ENCODE measurements around the gene ADPRS. TPM values are rescaled to one million over a fixed set of nuclear protein-coding genes. Genes with fewer than 3 reads are reported as not detected.

ADPRS gene
- total RNA-seq, 1 experiment from 2014 or later, result 26.5 TPM

DNA sequence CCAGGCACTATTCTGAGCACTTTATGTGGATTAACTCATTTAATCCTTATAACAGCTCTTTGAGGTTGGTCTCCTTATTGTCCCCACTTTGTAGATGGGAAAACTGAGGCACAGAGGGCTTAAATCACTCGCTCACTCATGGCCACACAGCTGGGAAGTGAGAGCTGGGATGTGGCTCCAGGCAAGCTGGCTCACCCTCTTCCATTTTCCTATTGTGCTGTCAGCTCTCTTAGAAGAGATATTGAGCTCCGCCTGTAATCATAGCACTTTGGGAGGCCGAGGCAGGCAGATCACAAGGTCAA, 40.2 kb downstream of the ADPRS start:
- CTCF ChIA-PET, result no interaction called here
- Mint-ChIP-seq H3K9me3 (ENCODE audit: low read depth, unreplicated experiment) (no peaks in the 10 kb centered on the region), H3K4me3 (ENCODE audit: low read depth, unreplicated experiment) (no peak overlapping the region), H3K27me3 (ENCODE audit: unreplicated experiment) (peaks cover 31% of the 10 kb centered on the region), H3K27ac (ENCODE audit: unreplicated experiment) (no peak overlapping the region), H3K36me3 (ENCODE audit: insufficient read depth, unreplicated experiment) (no peaks in the 10 kb centered on the region), H3K4me1 (ENCODE audit: low read depth, unreplicated experiment) (peaks cover 6% of the 10 kb centered on the region)
- intact Hi-C loops (cut with micrococcal nuclease; ENCODE audit: unreplicated experiment), result no loop called here
- BruUV-seq (replicated peaks), result no TSS peak
- DNase-seq, result no peak
- no peak for TF ChIP-seq CTCF (IDR thresholded peaks at IDR 0.05; ENCODE audit: unreplicated experiment)

DNA sequence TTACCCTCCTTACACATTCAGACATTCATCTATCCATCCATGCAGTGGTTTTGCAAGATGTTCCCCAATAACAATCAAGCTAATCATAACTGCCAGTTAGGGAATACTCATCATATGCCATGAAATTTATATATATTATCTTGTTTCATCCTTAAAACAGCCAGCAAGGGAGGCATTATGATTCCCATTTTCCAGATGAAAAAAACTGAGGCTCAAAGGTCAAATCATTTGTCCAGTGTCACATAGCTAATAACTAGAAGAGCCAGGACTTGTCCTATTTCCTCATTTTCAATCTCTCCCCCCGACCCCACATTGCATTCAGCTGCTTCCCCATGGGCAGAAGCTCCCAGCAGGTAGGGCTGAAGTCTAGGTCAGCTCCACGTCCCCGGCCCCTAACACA, 43.3 kb downstream of the ADPRS start:
- TF ChIP-seq CTCF (IDR thresholded peaks at IDR 0.05; ENCODE audit: unreplicated experiment), result no peak
- CTCF ChIA-PET, result no interaction called here
- Mint-ChIP-seq H3K4me1 (ENCODE audit: low read depth, unreplicated experiment) (peaks cover 30% of the 10 kb centered on the region), H3K27me3 (ENCODE audit: unreplicated experiment) (no peaks in the 10 kb centered on the region), H3K36me3 (ENCODE audit: insufficient read depth, unreplicated experiment) (peaks cover 11% of the 10 kb centered on the region), H3K27ac (ENCODE audit: unreplicated experiment) (no peak overlapping the region), H3K9me3 (ENCODE audit: low read depth, unreplicated experiment) (no peaks in the 10 kb centered on the region), H3K4me3 (ENCODE audit: low read depth, unreplicated experiment) (no peak overlapping the region)
- intact Hi-C loops (cut with micrococcal nuclease; ENCODE audit: unreplicated experiment), result no loop called here
- DNase-seq, result no peak
- BruUV-seq (replicated peaks), result no TSS peak

GRCh38 chr1:36133484-36133883, 44.8 kb downstream of the ADPRS start:
- no peak overlapping the region for H3K27ac Mint-ChIP-seq (ENCODE audit: unreplicated experiment)
- peaks cover 21% of the 10 kb centered on the region for H3K36me3 Mint-ChIP-seq (ENCODE audit: insufficient read depth, unreplicated experiment)
- BruUV-seq (replicated peaks), result no TSS peak
- peaks cover 30% of the 10 kb centered on the region for H3K4me1 Mint-ChIP-seq (ENCODE audit: low read depth, unreplicated experiment)
- no peak for TF ChIP-seq CTCF (IDR thresholded peaks at IDR 0.05; ENCODE audit: unreplicated experiment)
- no peaks in the 10 kb centered on the region for H3K9me3 Mint-ChIP-seq (ENCODE audit: low read depth, unreplicated experiment)
- peak; percentile 79 for DNase-seq
- H3K4me3 Mint-ChIP-seq (ENCODE audit: low read depth, unreplicated experiment), result no peak overlapping the region
- CTCF ChIA-PET, result interaction anchor here (0.6 to 2.5 kb wide), 7 partner anchors 17 to 166 kb away, joined by 3 to 16 read pairs (median 4); no protein-coding TSS in a partner anchor
- H3K27me3 Mint-ChIP-seq (ENCODE audit: unreplicated experiment), result no peaks in the 10 kb centered on the region
- intact Hi-C loops (cut with micrococcal nuclease; ENCODE audit: unreplicated experiment), result no loop called here

DNA sequence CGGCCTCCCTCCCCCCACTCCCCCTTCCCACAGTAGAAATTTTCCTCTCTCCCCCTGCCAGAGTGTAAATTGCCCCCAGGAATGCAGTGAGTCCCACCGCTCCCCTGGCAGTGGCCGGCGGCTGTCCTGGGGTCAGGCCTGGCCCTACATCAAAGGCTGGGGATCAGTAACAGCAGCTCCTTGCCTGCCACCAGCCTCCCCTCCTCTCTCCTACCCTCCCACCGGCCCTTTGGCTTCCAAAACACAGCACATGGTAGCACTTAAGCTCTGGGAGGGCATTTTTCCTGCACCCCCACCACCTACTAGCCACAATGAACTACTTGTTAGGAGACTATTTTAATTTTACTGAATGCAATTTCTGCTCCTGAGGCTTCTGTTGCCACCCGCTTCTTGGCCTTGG, 45.3 kb downstream of the ADPRS start:
- TF ChIP-seq CTCF (IDR thresholded peaks at IDR 0.05; ENCODE audit: unreplicated experiment), result no peak
- intact Hi-C loops (cut with micrococcal nuclease; ENCODE audit: unreplicated experiment), result loop anchor here (1.0 kb wide), 1 partner anchor 35 kb away; no protein-coding TSS in a partner anchor
- no peak overlapping the region for H3K4me3 Mint-ChIP-seq (ENCODE audit: low read depth, unreplicated experiment)
- no TSS peak for BruUV-seq (replicated peaks)
- no peak for DNase-seq
- no peak overlapping the region for H3K27ac Mint-ChIP-seq (ENCODE audit: unreplicated experiment)
- CTCF ChIA-PET, result interaction anchor here (0.6 to 2.5 kb wide), 10 partner anchors 16 to 166 kb away, joined by 3 to 29 read pairs (median 4); partner anchors contain the start of gene TRAPPC3
- no peaks in the 10 kb centered on the region for H3K27me3 Mint-ChIP-seq (ENCODE audit: unreplicated experiment)
- H3K9me3 Mint-ChIP-seq (ENCODE audit: low read depth, unreplicated experiment), result no peaks in the 10 kb centered on the region
- H3K4me1 Mint-ChIP-seq (ENCODE audit: low read depth, unreplicated experiment), result peaks cover 30% of the 10 kb centered on the region
- H3K36me3 Mint-ChIP-seq (ENCODE audit: insufficient read depth, unreplicated experiment), result peaks cover 24% of the 10 kb centered on the region

All from Calu3 (cell line).